Endothelial cell of umbilical vein (primary cell): ENCODE data around the gene ST6GALNAC3. TPM values are rescaled to one million over a fixed set of nuclear protein-coding genes. Genes with fewer than 3 reads are reported as not detected.

Source experiments
- BruUV-seq: library from RNA; stranded (reverse); fragments of 400-500 nt; replicated peaks from 2 replicates; lab custom pipeline; 2021; lab: Mats Ljungman, UMichigan
- CTCF ChIA-PET: fragments of 300-600, 350-600 bp; sonication (Branson Sonifier 250); formaldehyde crosslinking; loops from one replicate; lab custom pipeline; 2021; ENCODE audit warnings: antibody characterized with exemption, inconsistent platforms; lab: Charles Lee
- POLR2A ChIA-PET: fragments of 300-600, 350-600 bp; sonication (Branson Sonifier 250); formaldehyde crosslinking; loops from one replicate; lab custom pipeline; 2021; ENCODE audit warnings: antibody characterized with exemption, inconsistent platforms; lab: Charles Lee
- DNase-seq: peaks from one replicate; pipeline ENCODE4 v3.0.0-alpha.2; 2011; ENCODE audit warnings: low read depth, low spot score
- FAIRE-seq: peaks from 2 replicates; lab custom pipeline; 2011; peaks lifted over from hg19 to GRCh38; lab: Jason Lieb, UNC
- H2AFZ ChIP-seq: 2 replicates; pipeline ENCODE4 v1.6.0; 2012; ENCODE audit warnings: low read depth, low read length, control low read depth, inconsistent platforms
- H3K27ac ChIP-seq: 2 replicates; pipeline ENCODE4 v1.5.1; 2011; ENCODE audit warnings: low read depth, mild to moderate bottlenecking, control low read depth, low read length, moderate library complexity; ENCODE audit not compliant: insufficient read depth
- H3K27me3 ChIP-seq, 2 experiments: 2 replicates each; pipeline versions ENCODE4 v1.6.0 to v1.6.1; 2011; ENCODE audit warnings: low read length in 2 of 2, mixed read lengths in 1 of 2; ENCODE audit not compliant: control insufficient read depth in 2 of 2, insufficient read depth in 2 of 2
- H3K36me3 ChIP-seq, 2 experiments: 2 replicates in 1 of 2; 3 replicates in 1 of 2; pipeline ENCODE4 v1.5.1; 2011; ENCODE audit warnings: low read length in 2 of 2, mild to moderate bottlenecking in 1 of 2, moderate library complexity in 1 of 2; ENCODE audit not compliant: control insufficient read depth in 2 of 2, insufficient read depth in 2 of 2; ENCODE audit errors: extremely low read depth in 1 of 2
- H3K4me1 ChIP-seq: 3 replicates; pipeline ENCODE4 v1.5.1; 2011; ENCODE audit warnings: mild to moderate bottlenecking, low read length; ENCODE audit not compliant: control insufficient read depth, insufficient read depth; ENCODE audit errors: extremely low read depth
- H3K4me2 ChIP-seq: 2 replicates; pipeline ENCODE4 v1.6.1; 2011; ENCODE audit warnings: low read length, control low read depth, mixed read lengths; ENCODE audit not compliant: insufficient read depth
- H3K4me3 ChIP-seq, 3 experiments: fragments of 200-600 bp in 1 of 3; sonication (generic), shearing (Covaris generic) in 1 of 3; replicated peaks in 1 of 3; 2 replicates each; pipeline ENCODE4 v1.5.1; 2011 to 2016; ENCODE audit warnings: control low read depth in 3 of 3, low read length in 3 of 3, mild to moderate bottlenecking in 2 of 3, inconsistent platforms in 1 of 3, low read depth in 1 of 3, moderate library complexity in 1 of 3; ENCODE audit not compliant: insufficient read depth in 1 of 3
- H3K79me2 ChIP-seq: 2 replicates; pipeline ENCODE4 v1.6.0; 2012; ENCODE audit warnings: low read length, inconsistent platforms; ENCODE audit not compliant: control insufficient read depth, insufficient read depth
- H3K9ac ChIP-seq: replicated peaks from 2 replicates; pipeline ENCODE3; 2011; ENCODE audit warnings: low read length, control low read depth; ENCODE audit not compliant: insufficient read depth; ENCODE audit errors: extremely low read depth
- H3K9me1 ChIP-seq: replicated peaks from 3 replicates; pipeline ENCODE4 v1.6.0; 2011; ENCODE audit warnings: mild to moderate bottlenecking, low read length; ENCODE audit not compliant: control insufficient read depth, insufficient read depth; ENCODE audit errors: extremely low read depth
- H3K9me3 ChIP-seq: replicated peaks from 2 replicates; pipeline ENCODE4 v1.5.1; 2012; ENCODE audit warnings: low read length, inconsistent platforms; ENCODE audit not compliant: control insufficient read depth, insufficient read depth
- H4K20me1 ChIP-seq: replicated peaks from 2 replicates; pipeline ENCODE3; 2011; ENCODE audit warnings: mild to moderate bottlenecking, low read length; ENCODE audit not compliant: control insufficient read depth, insufficient read depth; ENCODE audit errors: extremely low read depth
- EZH2 ChIP-seq: IDR thresholded peaks from 2 replicates; pipeline ENCODE4 v1.6.1; 2012; ENCODE audit warnings: borderline replicate concordance, low read depth, mild to moderate bottlenecking, moderate library complexity, low read length, inconsistent platforms; ENCODE audit not compliant: severe bottlenecking
- FOS ChIP-seq: IDR thresholded peaks from 2 replicates; pipeline ENCODE4 v1.6.1; 2011; ENCODE audit warnings: mild to moderate bottlenecking, low read length, moderate library complexity, borderline replicate concordance; ENCODE audit not compliant: insufficient read depth
- GATA2 ChIP-seq: IDR thresholded peaks from 2 replicates; pipeline ENCODE4 v1.7.0; 2011; ENCODE audit warnings: low read depth, mild to moderate bottlenecking, moderate library complexity, mixed read lengths, low read length; ENCODE audit not compliant: insufficient read length, insufficient read depth
- JUN ChIP-seq: IDR thresholded peaks from 2 replicates; pipeline ENCODE4 v1.6.1; 2011; ENCODE audit warnings: borderline replicate concordance, low read depth; ENCODE audit not compliant: insufficient read length, insufficient read depth
- MYC ChIP-seq: IDR thresholded peaks from one replicate; pipeline ENCODE4 v1.6.1; 2011; ENCODE audit warnings: mild to moderate bottlenecking, low read depth, low read length
- POLR2A ChIP-seq: IDR thresholded peaks from 2 replicates; pipeline ENCODE4 v1.6.1; 2012; ENCODE audit warnings: low read depth, mild to moderate bottlenecking, control low read depth, low read length
- POLR2AphosphoS5 ChIP-seq: IDR thresholded peaks from 2 replicates; pipeline ENCODE4 v1.6.1; 2012; ENCODE audit warnings: low read depth, mild to moderate bottlenecking, control low read depth, low read length, moderate library complexity; ENCODE audit not compliant: insufficient read depth
- dilution Hi-C: fragments of 300-500 bp; cut with MboI; formaldehyde crosslinking; loops from one replicate; pipeline ENCODE4 v1.15.0; 2019; ENCODE audit warnings: low sequenced_read_pairs; ENCODE audit not compliant: extremely low pct_ligation_motif_present
- intact Hi-C: fragments of 100-400 bp; cut with micrococcal nuclease; formaldehyde crosslinking; loops from one replicate; pipeline ENCODE4 v1.10.0; 2022
- polyA plus RNA-seq, 4 experiments: library from polyadenylated mRNA; depleted of rRNA in 3 of 4; stranded (reverse) in 3 of 4; unstranded in 1 of 4; fragments of >200 nt; gene quantifications; 2 replicates each; pipeline versions ENCODE4 v1.2.1 to v1.2.3, GENCODE V29; 2011 to 2012; ENCODE audit warnings: missing spikeins in 1 of 4
- total RNA-seq: library from RNA; stranded (reverse); gene quantifications from 2 replicates; pipeline ENCODE4 v1.2.3, GENCODE V29; 2021
- TF ChIP-seq, protein P1 (sequence below): IDR thresholded peaks from 2 replicates; pipeline ENCODE4 v1.6.1; 2011; ENCODE audit not compliant: insufficient read depth, insufficient read length
- TF ChIP-seq, protein P2 (sequence below), 2 donors: IDR thresholded peaks; 1 replicate in 1 of 2; 2 replicates in 1 of 2; pipeline ENCODE4 v1.5.1; 2011; ENCODE audit warnings: low read length in 2 of 2, mild to moderate bottlenecking in 2 of 2, moderate library complexity in 2 of 2, control low read depth in 1 of 2, inconsistent platforms in 1 of 2, low read depth in 1 of 2; ENCODE audit not compliant: insufficient read depth in 1 of 2; ENCODE audit errors: extremely low read depth in 1 of 2

ST6GALNAC3 gene
- total and polyA plus RNA-seq, 2 donors (not counting 3 experiments of a cell fraction or from before 2014, with no cell fraction given), result 7.6 to 48.3 TPM

DNA sequence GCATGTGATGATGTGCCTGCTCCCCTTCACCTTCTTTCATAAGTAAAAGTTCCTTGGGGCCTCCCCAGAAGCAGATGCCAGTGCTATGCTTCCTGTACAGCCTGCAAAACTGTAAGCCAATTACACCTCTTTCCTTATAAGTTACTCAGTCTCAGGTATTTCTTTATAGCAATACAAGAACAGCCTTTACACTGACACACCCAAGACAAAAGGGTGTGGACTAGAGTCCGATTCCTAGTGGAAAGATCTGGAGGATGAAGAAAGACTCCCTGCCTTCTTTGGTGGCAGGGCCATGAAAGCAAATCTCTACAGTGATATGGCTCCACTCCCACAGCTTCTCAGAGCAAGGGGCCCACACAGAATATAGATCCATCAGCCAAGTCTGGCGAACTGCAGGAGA is 583.1 kb downstream of the ST6GALNAC3 start:
- Histone ChIP-seq H3K9me3 (no peaks in the 10 kb centered on the region), H3K4me2 (no peak overlapping the region), H3K9ac (no peak overlapping the region), H3K79me2 (no peaks in the 10 kb centered on the region), H4K20me1 (no peaks in the 10 kb centered on the region), H3K9me1 (no peaks in the 10 kb centered on the region), H3K36me3 (no peaks in the 10 kb centered on the region), H3K27me3 (peaks cover 0 to 3% of the 10 kb centered on the region in 2 experiments), H3K27ac (no peak overlapping the region), H2AFZ (no peak overlapping the region), H3K4me1 (no peaks in the 10 kb centered on the region), H3K4me3 (no peak overlapping the region)
- CTCF ChIA-PET, result no interaction called here
- FAIRE-seq (no peak), DNase-seq (no peak)
- intact Hi-C loops (no loop called here), dilution Hi-C loops (no loop called here)
- POLR2A ChIA-PET, result no interaction called here
- BruUV-seq, result no TSS peak
- TF ChIP-seq FOS (no peak), POLR2A (no peak), JUN (no peak)
- TF ChIP-seq, protein P1, sequence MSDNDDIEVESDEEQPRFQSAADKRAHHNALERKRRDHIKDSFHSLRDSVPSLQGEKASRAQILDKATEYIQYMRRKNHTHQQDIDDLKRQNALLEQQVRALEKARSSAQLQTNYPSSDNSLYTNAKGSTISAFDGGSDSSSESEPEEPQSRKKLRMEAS, result no peak

DNA sequence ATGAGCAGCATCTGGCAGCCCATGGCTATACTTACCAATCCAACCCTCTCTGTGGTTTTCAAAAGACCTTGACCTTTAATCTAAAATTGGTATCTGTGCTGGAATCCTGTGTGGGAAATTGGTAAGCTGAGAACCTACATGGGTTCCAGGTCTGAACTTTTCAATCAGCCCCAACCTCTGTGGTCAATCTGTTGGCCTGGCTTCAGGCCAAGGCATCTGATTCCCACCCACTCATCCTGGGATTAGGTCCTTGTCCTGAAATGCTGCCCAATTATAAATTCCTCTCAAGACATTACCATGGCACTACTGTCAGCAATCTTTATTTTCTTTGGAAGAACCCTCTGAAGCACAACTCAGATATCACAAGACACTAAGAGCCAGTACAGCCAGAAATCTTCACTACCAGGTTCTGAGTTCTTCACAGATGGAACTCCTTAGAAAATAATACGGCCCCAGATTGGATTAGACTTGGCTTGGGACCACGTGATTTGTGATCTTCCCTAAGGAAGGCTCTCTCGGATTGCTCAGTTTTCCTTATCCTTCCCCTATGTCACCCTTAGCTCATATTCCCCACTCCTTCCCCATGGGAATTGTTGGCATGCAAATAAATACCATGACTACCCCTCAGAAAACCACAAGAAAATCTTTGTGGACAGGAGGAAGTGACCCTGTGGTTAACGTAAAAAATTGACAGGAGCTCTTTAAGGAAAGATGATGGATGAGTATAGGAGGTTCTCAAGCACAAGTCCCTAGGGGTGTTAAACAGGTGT is 584.8 kb downstream of the ST6GALNAC3 start:
- BruUV-seq, result no TSS peak
- dilution Hi-C loops, result no loop called here
- Histone ChIP-seq H2AFZ (no peak overlapping the region), H3K9me3 (no peaks in the 10 kb centered on the region), H3K4me1 (no peaks in the 10 kb centered on the region), H3K36me3 (no peaks in the 10 kb centered on the region), H3K27me3 (peaks cover 0 to 3% of the 10 kb centered on the region in 2 experiments), H3K9me1 (no peaks in the 10 kb centered on the region), H3K4me2 (no peak overlapping the region), H3K79me2 (no peaks in the 10 kb centered on the region), H3K9ac (no peak overlapping the region), H3K4me3 (no peak overlapping the region), H3K27ac (no peak overlapping the region), H4K20me1 (no peaks in the 10 kb centered on the region)
- FAIRE-seq (no peak), DNase-seq (no peak)
- intact Hi-C loops, result no loop called here
- ChIA-PET POLR2A (no interaction called here), CTCF (interaction anchor here (0.8 kb wide), 1 partner anchor 505 kb away, joined by 3 read pairs; no protein-coding TSS in a partner anchor)
- TF ChIP-seq JUN (no peak), FOS (no peak), EZH2 (no peak), POLR2AphosphoS5 (no peak), POLR2A (no peak), GATA2 (no peak), MYC (no peak)
- TF ChIP-seq, protein P2, sequence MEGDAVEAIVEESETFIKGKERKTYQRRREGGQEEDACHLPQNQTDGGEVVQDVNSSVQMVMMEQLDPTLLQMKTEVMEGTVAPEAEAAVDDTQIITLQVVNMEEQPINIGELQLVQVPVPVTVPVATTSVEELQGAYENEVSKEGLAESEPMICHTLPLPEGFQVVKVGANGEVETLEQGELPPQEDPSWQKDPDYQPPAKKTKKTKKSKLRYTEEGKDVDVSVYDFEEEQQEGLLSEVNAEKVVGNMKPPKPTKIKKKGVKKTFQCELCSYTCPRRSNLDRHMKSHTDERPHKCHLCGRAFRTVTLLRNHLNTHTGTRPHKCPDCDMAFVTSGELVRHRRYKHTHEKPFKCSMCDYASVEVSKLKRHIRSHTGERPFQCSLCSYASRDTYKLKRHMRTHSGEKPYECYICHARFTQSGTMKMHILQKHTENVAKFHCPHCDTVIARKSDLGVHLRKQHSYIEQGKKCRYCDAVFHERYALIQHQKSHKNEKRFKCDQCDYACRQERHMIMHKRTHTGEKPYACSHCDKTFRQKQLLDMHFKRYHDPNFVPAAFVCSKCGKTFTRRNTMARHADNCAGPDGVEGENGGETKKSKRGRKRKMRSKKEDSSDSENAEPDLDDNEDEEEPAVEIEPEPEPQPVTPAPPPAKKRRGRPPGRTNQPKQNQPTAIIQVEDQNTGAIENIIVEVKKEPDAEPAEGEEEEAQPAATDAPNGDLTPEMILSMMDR (IDR thresholded peaks at IDR 0.05; ENCODE audit: extremely low read depth in 1 of 2, insufficient read depth in 1 of 2, low read depth in 1 of 2, low read length in 2 of 2), result no peak
- TF ChIP-seq, protein P1, result no peak
